Measurements from ENCODE around the gene ENPP5. TPM values are rescaled to one million over a fixed set of nuclear protein-coding genes. Genes with fewer than 3 reads are reported as not detected.

The ENPP5 gene
- total RNA-seq, 6 experiments from 2014 or later = not detected

DNA sequence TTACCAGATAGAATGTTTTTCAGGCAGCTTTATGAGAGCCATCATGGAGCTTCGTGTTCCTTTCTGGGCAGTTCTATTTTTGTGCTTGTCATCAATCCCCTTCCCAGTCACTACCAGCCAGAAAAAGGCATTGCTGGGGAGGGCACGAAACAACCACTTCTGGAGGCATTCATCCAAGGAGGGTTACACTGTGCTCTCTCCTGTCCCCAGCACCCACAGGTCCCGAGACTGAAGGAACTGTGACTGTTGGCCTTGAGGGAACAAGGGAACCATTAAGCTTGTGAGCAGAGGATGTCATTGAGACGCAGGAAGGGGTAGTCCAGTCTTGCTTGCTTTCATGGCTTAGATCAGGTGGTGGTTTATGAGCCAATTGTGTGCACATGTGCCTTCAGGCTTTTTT lies 20.1 kb upstream of the ENPP5 start:
- TF ChIP-seq, protein P1, sequence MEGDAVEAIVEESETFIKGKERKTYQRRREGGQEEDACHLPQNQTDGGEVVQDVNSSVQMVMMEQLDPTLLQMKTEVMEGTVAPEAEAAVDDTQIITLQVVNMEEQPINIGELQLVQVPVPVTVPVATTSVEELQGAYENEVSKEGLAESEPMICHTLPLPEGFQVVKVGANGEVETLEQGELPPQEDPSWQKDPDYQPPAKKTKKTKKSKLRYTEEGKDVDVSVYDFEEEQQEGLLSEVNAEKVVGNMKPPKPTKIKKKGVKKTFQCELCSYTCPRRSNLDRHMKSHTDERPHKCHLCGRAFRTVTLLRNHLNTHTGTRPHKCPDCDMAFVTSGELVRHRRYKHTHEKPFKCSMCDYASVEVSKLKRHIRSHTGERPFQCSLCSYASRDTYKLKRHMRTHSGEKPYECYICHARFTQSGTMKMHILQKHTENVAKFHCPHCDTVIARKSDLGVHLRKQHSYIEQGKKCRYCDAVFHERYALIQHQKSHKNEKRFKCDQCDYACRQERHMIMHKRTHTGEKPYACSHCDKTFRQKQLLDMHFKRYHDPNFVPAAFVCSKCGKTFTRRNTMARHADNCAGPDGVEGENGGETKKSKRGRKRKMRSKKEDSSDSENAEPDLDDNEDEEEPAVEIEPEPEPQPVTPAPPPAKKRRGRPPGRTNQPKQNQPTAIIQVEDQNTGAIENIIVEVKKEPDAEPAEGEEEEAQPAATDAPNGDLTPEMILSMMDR (IDR thresholded peaks at IDR 0.05) = no peak
- H3K4me1 Mint-ChIP-seq (ENCODE audit: low read depth) = no peaks in the 10 kb centered on the region
- no peak overlapping the region for H3K4me3 Mint-ChIP-seq
- H3K27me3 Mint-ChIP-seq (ENCODE audit: insufficient read depth) = no peaks in the 10 kb centered on the region; the same call in 1 of the 2 replicates
- H3K27ac Mint-ChIP-seq = no peak overlapping the region
- H3K36me3 Mint-ChIP-seq (ENCODE audit: low read depth) = no peaks in the 10 kb centered on the region
- H3K9me3 Mint-ChIP-seq = peaks cover 5% of the 10 kb centered on the region; the same call in 1 of the 2 replicates
- DNase-seq = no peak

DNA sequence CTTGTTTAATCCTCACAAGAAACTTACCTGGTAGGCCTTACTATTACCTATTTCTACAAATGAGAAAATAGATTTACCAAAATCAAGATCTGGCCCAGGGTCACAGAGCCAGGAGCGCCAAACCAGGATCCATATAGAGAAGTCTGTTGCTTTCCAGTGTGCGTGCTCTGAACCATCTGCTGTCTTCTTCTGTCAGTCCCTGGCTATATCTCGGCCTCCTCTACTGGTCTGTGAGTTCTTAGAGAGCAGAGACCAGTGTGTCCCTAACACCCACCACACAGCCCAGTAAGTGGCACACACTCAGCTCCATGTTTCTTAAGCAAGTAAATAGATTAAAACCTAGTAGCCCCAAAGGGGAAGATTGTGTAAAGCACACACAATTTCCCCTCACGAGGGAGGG lies 18.9 kb upstream of the ENPP5 start:
- H3K4me3 Mint-ChIP-seq = no peak overlapping the region
- TF ChIP-seq, protein P1 (IDR thresholded peaks at IDR 0.05) = no peak
- H3K27ac Mint-ChIP-seq = no peak overlapping the region
- no peak for DNase-seq
- no peaks in the 10 kb centered on the region for H3K36me3 Mint-ChIP-seq (ENCODE audit: low read depth)
- H3K27me3 Mint-ChIP-seq (ENCODE audit: insufficient read depth) = no peaks in the 10 kb centered on the region; the same call in 1 of the 2 replicates
- no peaks in the 10 kb centered on the region for H3K4me1 Mint-ChIP-seq (ENCODE audit: low read depth)
- H3K9me3 Mint-ChIP-seq = peaks cover 10% of the 10 kb centered on the region; the same call in 1 of the 2 replicates

DNA sequence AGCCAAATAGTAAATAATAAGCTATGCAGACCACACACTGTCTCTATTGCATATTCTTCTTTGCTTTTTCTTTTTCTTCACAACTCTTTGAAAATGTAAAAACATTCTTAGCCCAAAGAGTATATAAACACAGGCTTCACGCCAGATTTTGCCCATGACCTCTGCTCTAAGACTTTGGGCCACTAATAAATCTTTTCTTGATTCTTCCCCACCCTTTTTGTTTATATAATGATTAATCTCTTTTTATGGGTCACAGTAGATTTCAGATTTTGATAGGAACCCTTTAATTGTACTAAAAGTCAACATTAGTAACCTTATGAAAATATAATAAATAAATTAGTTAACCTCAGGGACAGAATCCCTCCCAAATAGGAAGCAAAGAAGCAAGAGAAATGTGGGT lies 15.8 kb upstream of the ENPP5 start:
- Mint-ChIP-seq H3K9me3 (peaks cover 10% of the 10 kb centered on the region; the same call in 1 of the 2 replicates), H3K27me3 (ENCODE audit: insufficient read depth) (no peaks in the 10 kb centered on the region; the same call in 1 of the 2 replicates), H3K4me3 (no peak overlapping the region), H3K27ac (no peak overlapping the region), H3K36me3 (ENCODE audit: low read depth) (no peaks in the 10 kb centered on the region), H3K4me1 (ENCODE audit: low read depth) (no peaks in the 10 kb centered on the region)
- DNase-seq = no peak
- TF ChIP-seq, protein P1 (IDR thresholded peaks at IDR 0.05) = no peak

DNA sequence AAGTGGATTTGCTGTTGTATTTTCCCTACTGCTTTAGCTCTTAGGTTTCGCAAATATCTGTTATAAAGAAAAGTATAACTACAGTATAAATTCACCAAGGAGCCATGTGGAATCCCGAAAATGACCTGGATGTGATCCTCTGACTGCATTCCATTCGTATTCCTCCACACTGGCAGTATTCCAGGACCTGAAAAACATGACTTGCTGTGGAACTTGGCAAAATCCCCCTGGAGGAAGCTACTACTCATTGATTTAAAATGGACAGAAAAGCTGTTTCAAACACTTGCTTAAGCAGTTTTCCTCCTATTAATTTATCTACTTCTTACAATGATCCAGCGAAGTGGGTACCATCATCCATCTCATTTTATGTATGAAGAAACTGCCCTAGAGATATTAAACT lies 13.3 kb upstream of the ENPP5 start:
- DNase-seq = peak; percentile 69
- Mint-ChIP-seq H3K9me3 (peaks cover 10% of the 10 kb centered on the region), H3K4me3 (no peak overlapping the region), H3K4me1 (ENCODE audit: low read depth) (no peaks in the 10 kb centered on the region), H3K27ac (no peak overlapping the region), H3K36me3 (ENCODE audit: low read depth) (no peaks in the 10 kb centered on the region), H3K27me3 (ENCODE audit: insufficient read depth) (no peaks in the 10 kb centered on the region; the same call in 1 of the 2 replicates)
- TF ChIP-seq, protein P1 (IDR thresholded peaks at IDR 0.05) = no peak

DNA sequence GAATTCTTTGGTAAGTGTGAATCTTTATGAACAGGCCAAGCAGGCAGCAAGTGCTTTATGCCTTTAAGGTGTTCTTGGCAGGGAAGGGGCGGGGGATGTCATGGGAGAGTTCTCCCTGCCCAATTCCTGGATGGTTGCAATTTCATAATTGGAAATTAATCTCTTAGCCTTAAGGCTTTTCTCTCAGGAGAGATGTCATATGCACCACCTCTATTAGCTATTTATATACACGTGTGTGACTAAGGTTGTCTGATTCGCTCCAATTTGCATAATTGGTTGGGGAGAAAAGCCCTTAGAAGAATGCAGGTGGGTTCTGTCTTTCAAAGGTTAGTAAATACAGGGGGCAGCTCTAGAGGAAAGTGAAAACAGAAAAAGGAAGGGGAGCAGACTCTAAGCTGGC lies 5.2 kb upstream of the ENPP5 start:
- H3K36me3 Mint-ChIP-seq (ENCODE audit: low read depth) = no peaks in the 10 kb centered on the region
- no peak overlapping the region for H3K27ac Mint-ChIP-seq
- no peaks in the 10 kb centered on the region for H3K4me1 Mint-ChIP-seq (ENCODE audit: low read depth)
- TF ChIP-seq, protein P1 (IDR thresholded peaks at IDR 0.05) = no peak
- H3K4me3 Mint-ChIP-seq = no peak overlapping the region
- H3K9me3 Mint-ChIP-seq = peaks cover 9% of the 10 kb centered on the region; the same call in 1 of the 2 replicates
- DNase-seq = no peak
- peaks cover 3% of the 10 kb centered on the region; the same call in 1 of the 2 replicates for H3K27me3 Mint-ChIP-seq (ENCODE audit: insufficient read depth)

DNA sequence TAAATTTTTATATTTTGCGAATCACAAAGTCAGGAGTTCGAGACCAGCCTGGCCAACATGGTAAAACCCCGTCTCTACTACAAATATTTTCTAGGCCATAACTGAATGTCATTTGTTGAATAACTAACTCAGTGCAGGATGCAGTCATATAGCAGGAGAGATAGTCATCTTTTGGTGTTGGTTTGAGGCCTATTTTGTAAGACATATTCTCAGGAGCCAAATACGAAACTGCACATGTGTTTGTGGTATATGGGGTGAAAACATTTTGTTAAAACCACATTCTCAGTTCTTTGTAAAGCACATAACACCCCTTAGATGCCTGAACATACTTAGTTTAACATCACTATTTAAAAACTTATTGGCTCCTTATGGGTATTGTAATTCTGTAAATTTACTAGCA lies 4.7 kb upstream of the ENPP5 start:
- H3K9me3 Mint-ChIP-seq = peaks cover 9% of the 10 kb centered on the region; the same call in 1 of the 2 replicates
- H3K36me3 Mint-ChIP-seq (ENCODE audit: low read depth) = no peaks in the 10 kb centered on the region
- H3K4me1 Mint-ChIP-seq (ENCODE audit: low read depth) = no peaks in the 10 kb centered on the region
- TF ChIP-seq, protein P1 (IDR thresholded peaks at IDR 0.05) = no peak
- no peak overlapping the region for H3K4me3 Mint-ChIP-seq
- DNase-seq = no peak
- no peak overlapping the region for H3K27ac Mint-ChIP-seq
- H3K27me3 Mint-ChIP-seq (ENCODE audit: insufficient read depth) = peaks cover 3% of the 10 kb centered on the region; the same call in 1 of the 2 replicates

Data from HFFc6 (cell line).